Psoas muscle (tissue), 8 donors: ENCODE measurements around the gene BBS7. TPM values are rescaled to one million over a fixed set of nuclear protein-coding genes. Genes with fewer than 3 reads are reported as not detected.

Experiments
- ATAC-seq, 4 donors: fragments of 200-7000 bp; cut with Tn5 transposase; one replicate each; pipeline ENCODE4 v1.9.1; 2020; ENCODE audit warnings: moderate library complexity in 3 of 4, mild to moderate bottlenecking in 2 of 4
- DNase-seq, 2 donors: peaks; one replicate each; pipeline ENCODE4 v3.0.0-alpha.2; 2020
- H3K27ac ChIP-seq: fragments of 200-600 bp; one replicate; pipeline ENCODE4 v1.8.0; 2022
- H3K27me3 ChIP-seq, 3 donors: fragments of 200-600 bp in 1 of 3; one replicate each; pipeline versions ENCODE4 v1.6.1 to v1.8.0; 2013 to 2022; ENCODE audit warnings: low read length in 2 of 3, mild to moderate bottlenecking in 2 of 3, moderate library complexity in 1 of 3; ENCODE audit not compliant: insufficient read depth in 3 of 3
- H3K36me3 ChIP-seq, 2 donors: fragments of 200-600 bp in 1 of 2; one replicate each; pipeline versions ENCODE4 v1.6.1 to v1.8.0; 2013 to 2022; ENCODE audit warnings: low read depth in 1 of 2, mild to moderate bottlenecking in 1 of 2, moderate library complexity in 1 of 2; ENCODE audit not compliant: insufficient read depth in 1 of 2
- H3K4me1 ChIP-seq: fragments of 200-600 bp; one replicate; pipeline ENCODE4 v1.8.0; 2022
- H3K4me3 ChIP-seq: fragments of 200-600 bp; one replicate; pipeline ENCODE4 v1.8.0; 2022; ENCODE audit warnings: mild to moderate bottlenecking
- H3K9me3 ChIP-seq: fragments of 200-600 bp; one replicate; pipeline ENCODE4 v1.8.0; 2022
- WGBS, 3 donors: extraction: QIAGEN DNeasy Blood & Tissue Kit; methylation state at CpG; one replicate each; pipeline versions ENCODE4 v1.1.6 to v1.1.7; 2013; 5-methylcytosine and 5-hydroxymethylcytosine counted together
- intact Hi-C, 2 donors: fragments of 100-400 bp; cut with DNase I; formaldehyde crosslinking; loops; one replicate each; pipeline versions ENCODE4 v1.11.0 to v1.14.2; 2022
- polyA plus RNA-seq, 3 donors: library from polyadenylated mRNA; stranded (reverse); fragments of 200-250 nt; gene quantifications; one replicate each; pipeline ENCODE4 v1.2.3, GENCODE V29; 2013
- total RNA-seq, 4 donors: library from RNA; stranded (reverse); fragmentation: NEBNext Ultra II Directional in 2 of 4; extraction: Animal tissue kit (Norgen Biotek cat#: 25700) in 2 of 4; gene quantifications; one replicate each; pipeline versions ENCODE4 v1.2.1 to v1.2.4, GENCODE V29; 2021 to 2023
- TF ChIP-seq, protein P1 (sequence below): fragments of 200-600 bp; IDR thresholded peaks from one replicate; pipeline ENCODE4 v1.8.0; 2022; ENCODE audit warnings: antibody characterized with exemption
- donor health status: healthy with polysubstance abuse.
- donor health status: DM: no; HTN: no; CAD: no; lungs with moderate emphysema.
- donor health status: Bipolar disorder and iron deficiency.
- donor health status: healthy.
- donor health status: DM: yes; HTN: yes; CAD: no.
- donor health status: DM: no; HTN: no; CAD: no.
- donor health status: DM: no; HTN: no; CAD: no.
- donor health status: DM: yes; HTN: yes; CAD: no.

Gene BBS7
- total and polyA plus RNA-seq, 7 donors, result 4.0 to 10.3 (median 5.3) TPM

DNA sequence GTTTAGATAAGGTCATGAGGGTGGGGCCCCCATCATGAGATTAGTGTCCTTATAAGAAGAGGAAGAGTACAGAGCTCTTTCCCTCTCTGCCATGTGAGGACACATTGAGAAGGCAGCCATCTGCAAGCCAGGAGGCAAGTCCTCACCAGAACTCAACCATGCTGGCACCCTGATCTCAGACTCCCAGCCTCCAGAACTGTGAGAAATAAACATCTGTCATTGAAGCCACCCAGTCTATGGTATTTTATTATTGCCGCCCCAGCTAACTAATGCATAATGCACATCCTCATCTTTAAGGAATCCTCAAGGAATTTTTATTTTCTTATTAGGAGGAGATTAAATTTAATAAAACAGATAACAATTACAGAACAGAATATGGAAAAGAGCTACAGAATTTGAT, 85.9 kb downstream of the BBS7 start:
- TF ChIP-seq, protein P1, sequence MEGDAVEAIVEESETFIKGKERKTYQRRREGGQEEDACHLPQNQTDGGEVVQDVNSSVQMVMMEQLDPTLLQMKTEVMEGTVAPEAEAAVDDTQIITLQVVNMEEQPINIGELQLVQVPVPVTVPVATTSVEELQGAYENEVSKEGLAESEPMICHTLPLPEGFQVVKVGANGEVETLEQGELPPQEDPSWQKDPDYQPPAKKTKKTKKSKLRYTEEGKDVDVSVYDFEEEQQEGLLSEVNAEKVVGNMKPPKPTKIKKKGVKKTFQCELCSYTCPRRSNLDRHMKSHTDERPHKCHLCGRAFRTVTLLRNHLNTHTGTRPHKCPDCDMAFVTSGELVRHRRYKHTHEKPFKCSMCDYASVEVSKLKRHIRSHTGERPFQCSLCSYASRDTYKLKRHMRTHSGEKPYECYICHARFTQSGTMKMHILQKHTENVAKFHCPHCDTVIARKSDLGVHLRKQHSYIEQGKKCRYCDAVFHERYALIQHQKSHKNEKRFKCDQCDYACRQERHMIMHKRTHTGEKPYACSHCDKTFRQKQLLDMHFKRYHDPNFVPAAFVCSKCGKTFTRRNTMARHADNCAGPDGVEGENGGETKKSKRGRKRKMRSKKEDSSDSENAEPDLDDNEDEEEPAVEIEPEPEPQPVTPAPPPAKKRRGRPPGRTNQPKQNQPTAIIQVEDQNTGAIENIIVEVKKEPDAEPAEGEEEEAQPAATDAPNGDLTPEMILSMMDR, result no peak
- H3K36me3 ChIP-seq, result no peaks in the 10 kb centered on the region
- peaks cover 7% of the 10 kb centered on the region for H3K9me3 ChIP-seq
- no peak overlapping the region for H3K27ac ChIP-seq
- peaks cover 0 to 8% (median 5%) of the 10 kb centered on the region in 3 donors for H3K27me3 ChIP-seq
- H3K4me3 ChIP-seq, result no peak overlapping the region
- 27 to 85% (median 42%) methylated on average over 1 of the region's 1 CpG for WGBS, 3 donors
- intact Hi-C loops, result no loop called here
- ATAC-seq (no peak), DNase-seq (no peak)
- H3K4me1 ChIP-seq, result no peaks in the 10 kb centered on the region

DNA sequence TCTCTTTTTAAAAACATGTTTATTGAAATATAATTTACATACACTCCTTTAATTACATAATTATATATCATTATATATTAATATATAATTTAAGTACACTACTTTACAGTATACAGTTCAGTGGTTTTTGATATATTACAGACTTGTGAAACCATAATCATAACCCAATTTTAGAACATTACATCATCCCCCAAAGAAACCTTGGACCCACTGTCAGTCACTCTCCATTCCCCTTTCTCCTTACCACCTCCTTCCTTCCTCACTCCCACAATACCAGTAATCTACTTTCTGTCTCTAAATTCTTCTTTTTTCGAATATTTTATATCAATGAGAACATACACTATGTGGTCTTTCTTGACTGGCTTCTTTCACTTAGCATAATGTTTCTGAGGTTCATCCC, 87.1 kb downstream of the BBS7 start:
- Histone ChIP-seq H3K4me1 (no peaks in the 10 kb centered on the region), H3K9me3 (peaks cover 7% of the 10 kb centered on the region), H3K36me3 (no peaks in the 10 kb centered on the region), H3K4me3 (no peak overlapping the region), H3K27ac (no peak overlapping the region), H3K27me3 (peaks cover 0 to 8% (median 5%) of the 10 kb centered on the region in 3 donors)
- intact Hi-C loops, result no loop called here
- ATAC-seq, result no peak
- TF ChIP-seq, protein P1, result no peak
- DNase-seq, result no peak
- WGBS, 3 donors, result 83 to 87% (median 86%) methylated on average over 1 of the region's 1 CpG

DNA sequence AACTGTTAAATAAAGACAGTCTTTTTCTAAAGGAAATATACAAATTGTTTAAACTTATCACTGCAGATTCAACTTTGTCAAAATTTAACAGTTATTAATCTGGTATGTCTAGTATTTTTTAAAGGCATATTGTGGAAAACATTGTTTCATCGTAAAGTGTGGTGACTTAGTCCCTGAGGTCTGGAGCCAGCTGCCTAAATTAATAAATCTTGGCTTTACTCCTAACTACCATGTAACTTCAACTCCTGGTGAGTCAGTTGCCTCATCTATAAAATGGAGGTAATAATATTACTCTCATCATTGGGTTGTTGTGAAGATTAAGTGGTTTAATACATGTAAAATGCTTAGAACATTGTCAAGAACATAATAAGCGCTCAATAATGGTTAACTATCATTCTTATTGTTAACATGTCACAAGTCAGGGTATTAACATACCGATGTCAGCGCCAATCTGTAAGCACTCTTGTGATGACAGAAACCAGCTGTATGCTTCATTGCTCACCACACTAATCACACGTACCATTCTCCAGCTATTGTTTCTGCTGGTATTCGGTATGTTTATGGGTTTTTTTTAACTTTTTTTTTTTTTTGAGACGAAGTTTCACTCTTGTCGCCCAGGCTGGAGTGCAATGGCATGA, 91.2 kb downstream of the BBS7 start:
- ATAC-seq, result no peak
- Histone ChIP-seq H3K4me1 (no peaks in the 10 kb centered on the region), H3K9me3 (peaks cover 2% of the 10 kb centered on the region), H3K36me3 (no peaks in the 10 kb centered on the region), H3K4me3 (no peak overlapping the region), H3K27me3 (peaks cover 4 to 8% (median 4%) of the 10 kb centered on the region in 3 donors), H3K27ac (no peak overlapping the region)
- TF ChIP-seq, protein P1, result no peak
- 34 to 44% (median 35%) methylated on average over 8 of the region's 8 CpGs for WGBS, 3 donors
- intact Hi-C loops, result no loop called here
- no peak for DNase-seq

DNA sequence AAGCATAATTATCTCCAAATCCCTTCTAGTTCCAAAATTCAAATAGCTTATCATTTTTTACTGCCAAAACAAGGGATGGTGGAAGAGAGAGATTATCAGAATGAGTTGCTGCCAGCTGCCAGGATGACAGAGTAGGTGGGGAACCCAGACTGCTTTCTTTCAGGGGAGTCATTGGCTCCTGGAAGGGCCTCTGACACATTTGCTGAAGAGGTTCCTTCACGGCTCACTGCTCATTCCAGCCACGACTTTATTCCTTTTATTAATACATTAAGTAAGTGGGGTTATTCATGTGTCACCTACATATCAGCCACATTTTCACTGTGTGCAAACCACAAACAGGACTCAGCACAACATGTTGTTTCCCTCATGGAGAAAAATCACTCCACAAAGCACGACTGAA, 92.6 kb downstream of the BBS7 start:
- Histone ChIP-seq H3K27me3 (peaks cover 4 to 8% (median 4%) of the 10 kb centered on the region in 3 donors), H3K9me3 (no peaks in the 10 kb centered on the region), H3K4me1 (no peaks in the 10 kb centered on the region), H3K27ac (no peak overlapping the region), H3K36me3 (no peaks in the 10 kb centered on the region), H3K4me3 (no peak overlapping the region)
- intact Hi-C loops, result no loop called here
- DNase-seq (no peak), ATAC-seq (no peak)
- TF ChIP-seq, protein P1, result no peak
- 23 to 26% (median 25%) methylated on average over 3 of the region's 3 CpGs for WGBS, 3 donors
